ENCODE results near the gene COG1. TPM values are rescaled to one million over a fixed set of nuclear protein-coding genes. Genes with fewer than 3 reads are reported as not detected.
A peak's percentile ranks its signal among the peaks of the same experiment; 100 is the strongest.

COG1 gene
- total RNA-seq, 1 experiment from 2014 or later, result 24.1 TPM

GRCh38 chr17:73247726-73248125, 54.9 kb downstream of the COG1 start:
- H3F3A ChIP-seq (ENCODE audit: low read length, unreplicated experiment), result no peaks in the 10 kb centered on the region
- H3K9me2 ChIP-seq (replicated peaks; ENCODE audit: low read length), result no peaks in the 10 kb centered on the region
- no peak overlapping the region for H3K4me3 ChIP-seq (ENCODE audit: low read length)
- H3K36me3 ChIP-seq (ENCODE audit: low read depth, low read length), result peaks cover 16% of the 10 kb centered on the region; the same call in 1 of the 2 replicates
- H2AFZ ChIP-seq (ENCODE audit: low read length), result no peak overlapping the region
- ATAC-seq (peak; percentile 31; the same call in 1 of the 2 replicates), DNase-seq (no peak)
- intact Hi-C loops (cut with micrococcal nuclease), result loop anchor here (1.0 kb wide), 1 partner anchor 56 kb away; no protein-coding TSS in a partner anchor
- no peaks in the 10 kb centered on the region for H3K79me2 ChIP-seq (ENCODE audit: low read length)
- BruUV-seq (replicated peaks), result no TSS peak
- no peaks in the 10 kb centered on the region for H3K4me1 ChIP-seq (ENCODE audit: insufficient read depth, low read length)
- no peaks in the 10 kb centered on the region for H3K27me3 ChIP-seq (ENCODE audit: low read length)
- TF ChIP-seq EZH2phosphoT487 (IDR thresholded peaks at IDR 0.05; ENCODE audit: borderline replicate concordance, low read length) (no peak), EZH2 (IDR thresholded peaks at IDR 0.05; ENCODE audit: low read length, unreplicated experiment) (no peak)
- TF ChIP-seq, protein P1, sequence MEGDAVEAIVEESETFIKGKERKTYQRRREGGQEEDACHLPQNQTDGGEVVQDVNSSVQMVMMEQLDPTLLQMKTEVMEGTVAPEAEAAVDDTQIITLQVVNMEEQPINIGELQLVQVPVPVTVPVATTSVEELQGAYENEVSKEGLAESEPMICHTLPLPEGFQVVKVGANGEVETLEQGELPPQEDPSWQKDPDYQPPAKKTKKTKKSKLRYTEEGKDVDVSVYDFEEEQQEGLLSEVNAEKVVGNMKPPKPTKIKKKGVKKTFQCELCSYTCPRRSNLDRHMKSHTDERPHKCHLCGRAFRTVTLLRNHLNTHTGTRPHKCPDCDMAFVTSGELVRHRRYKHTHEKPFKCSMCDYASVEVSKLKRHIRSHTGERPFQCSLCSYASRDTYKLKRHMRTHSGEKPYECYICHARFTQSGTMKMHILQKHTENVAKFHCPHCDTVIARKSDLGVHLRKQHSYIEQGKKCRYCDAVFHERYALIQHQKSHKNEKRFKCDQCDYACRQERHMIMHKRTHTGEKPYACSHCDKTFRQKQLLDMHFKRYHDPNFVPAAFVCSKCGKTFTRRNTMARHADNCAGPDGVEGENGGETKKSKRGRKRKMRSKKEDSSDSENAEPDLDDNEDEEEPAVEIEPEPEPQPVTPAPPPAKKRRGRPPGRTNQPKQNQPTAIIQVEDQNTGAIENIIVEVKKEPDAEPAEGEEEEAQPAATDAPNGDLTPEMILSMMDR (conservative IDR thresholded peaks at IDR 0.05; ENCODE audit: low read depth, low read length), result peak; percentile 49; the same call in 1 of the 2 replicates
- H3K4me2 ChIP-seq (ENCODE audit: low read length), result no peak overlapping the region
- H4K20me1 ChIP-seq (ENCODE audit: low read length), result no peaks in the 10 kb centered on the region
- H3K27ac ChIP-seq (ENCODE audit: low read length), result no peak overlapping the region
- no peak overlapping the region for H3K9ac ChIP-seq (ENCODE audit: low read length)
- H3K9me3 ChIP-seq (ENCODE audit: low read length), result no peaks in the 10 kb centered on the region
- ChIA-PET CTCF (interaction anchor here (0.6 kb wide), 1 partner anchor 523 kb away, joined by 3 read pairs; no protein-coding TSS in a partner anchor), POLR2A (ENCODE audit: unreplicated experiment) (no interaction called here)

- TF ChIP-seq EZH2phosphoT487 (IDR thresholded peaks at IDR 0.05; ENCODE audit: borderline replicate concordance, low read length) (no peak), EZH2 (IDR thresholded peaks at IDR 0.05; ENCODE audit: low read length, unreplicated experiment) (no peak)
- TF ChIP-seq, protein P1 (conservative IDR thresholded peaks at IDR 0.05; ENCODE audit: low read depth, low read length), result no peak
Measured at GRCh38 chr17:73248532-73248931, 55.7 kb downstream of the COG1 start.

DNA sequence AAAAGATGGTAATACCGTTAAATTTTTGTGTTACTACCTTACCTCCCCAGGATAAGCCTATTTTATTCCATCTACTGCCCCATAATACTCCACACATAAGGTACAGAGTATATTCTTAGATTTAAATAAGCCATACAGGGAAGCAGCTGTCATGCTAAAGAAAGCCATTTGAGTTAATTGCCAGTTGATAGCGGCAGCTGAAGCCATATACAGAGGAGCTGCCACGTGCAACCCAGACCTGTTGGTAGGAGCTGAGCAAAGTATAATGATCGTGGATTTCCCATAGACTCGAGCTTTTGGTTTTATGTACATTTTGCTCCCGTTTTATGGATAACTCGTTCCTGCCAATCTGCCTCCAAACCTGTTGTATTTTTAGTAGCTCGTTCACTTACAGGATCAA, 56.8 kb downstream of the COG1 start:
- no peaks in the 10 kb centered on the region for H4K20me1 ChIP-seq (ENCODE audit: low read length)
- CTCF ChIA-PET, result interaction anchor here (0.6 kb wide), 1 partner anchor 127 kb away, joined by 5 read pairs; no protein-coding TSS in a partner anchor
- H2AFZ ChIP-seq (ENCODE audit: low read length), result no peak overlapping the region
- H3K27me3 ChIP-seq (ENCODE audit: low read length), result no peaks in the 10 kb centered on the region
- no peaks in the 10 kb centered on the region for H3K79me2 ChIP-seq (ENCODE audit: low read length)
- no peaks in the 10 kb centered on the region for H3K9me3 ChIP-seq (ENCODE audit: low read length)
- H3F3A ChIP-seq (ENCODE audit: low read length, unreplicated experiment), result no peaks in the 10 kb centered on the region
- no peak overlapping the region for H3K27ac ChIP-seq (ENCODE audit: low read length)
- POLR2A ChIA-PET (ENCODE audit: unreplicated experiment), result no interaction called here
- ATAC-seq, result no peak
- no peak for TF ChIP-seq EZH2phosphoT487 (IDR thresholded peaks at IDR 0.05; ENCODE audit: borderline replicate concordance, low read length)
- DNase-seq, result no peak
- H3K4me2 ChIP-seq (ENCODE audit: low read length), result no peak overlapping the region
- H3K9me2 ChIP-seq (replicated peaks; ENCODE audit: low read length), result no peaks in the 10 kb centered on the region
- no TSS peak for BruUV-seq (replicated peaks)
- H3K9ac ChIP-seq (ENCODE audit: low read length), result no peak overlapping the region
- intact Hi-C loops (cut with micrococcal nuclease), result no loop called here
- no peak overlapping the region for H3K4me3 ChIP-seq (ENCODE audit: low read length)
- H3K4me1 ChIP-seq (ENCODE audit: insufficient read depth, low read length), result no peaks in the 10 kb centered on the region
- peaks cover 8% of the 10 kb centered on the region; the same call in 1 of the 2 replicates for H3K36me3 ChIP-seq (ENCODE audit: low read depth, low read length)

More at GRCh38 chr17:73248532-73248931, 55.7 kb downstream of the COG1 start:
- Histone ChIP-seq H3K79me2 (ENCODE audit: low read length) (no peaks in the 10 kb centered on the region), H3K4me3 (ENCODE audit: low read length) (no peak overlapping the region), H3K27ac (ENCODE audit: low read length) (no peak overlapping the region), H3K9me2 (replicated peaks; ENCODE audit: low read length) (no peaks in the 10 kb centered on the region), H3K36me3 (ENCODE audit: low read depth, low read length) (peaks cover 16% of the 10 kb centered on the region; the same call in 1 of the 2 replicates), H2AFZ (ENCODE audit: low read length) (no peak overlapping the region), H3K4me1 (ENCODE audit: insufficient read depth, low read length) (no peaks in the 10 kb centered on the region), H3K9me3 (ENCODE audit: low read length) (no peaks in the 10 kb centered on the region), H3K4me2 (ENCODE audit: low read length) (no peak overlapping the region), H3K9ac (ENCODE audit: low read length) (no peak overlapping the region), H3F3A (ENCODE audit: low read length, unreplicated experiment) (no peaks in the 10 kb centered on the region), H4K20me1 (ENCODE audit: low read length) (no peaks in the 10 kb centered on the region), H3K27me3 (ENCODE audit: low read length) (no peaks in the 10 kb centered on the region)
- intact Hi-C loops (cut with micrococcal nuclease), result no loop called here
- CTCF ChIA-PET, result no interaction called here
- ATAC-seq (no peak), DNase-seq (no peak)
- no TSS peak for BruUV-seq (replicated peaks)
- POLR2A ChIA-PET (ENCODE audit: unreplicated experiment), result no interaction called here
